WTC11 (cell line): Measurements from ENCODE around the gene MARCKS. TPM values are rescaled to one million over a fixed set of nuclear protein-coding genes. Genes with fewer than 3 reads are reported as not detected.

Experiments
- ATAC-seq: fragments of 200-7000 bp; cut with Tn5 transposase; 2 replicates; pipeline ENCODE4 v1.10.0; 2021; ENCODE audit warnings: mild to moderate bottlenecking, moderate library complexity
- CTCF ChIA-PET: fragments of 300-600 bp; sonication (Branson Sonifier 250); formaldehyde crosslinking; loops from one replicate; lab custom pipeline; 2021; ENCODE audit warnings: antibody characterized with exemption; lab: Charles Lee
- POLR2A ChIA-PET: fragments of 350-600 bp; sonication (Branson Sonifier 250); formaldehyde crosslinking; loops from one replicate; lab custom pipeline; 2021; ENCODE audit warnings: antibody characterized with exemption; lab: Charles Lee
- DNase-seq: peaks from one replicate; pipeline ENCODE4 v3.0.0; 2021; ENCODE audit warnings: low spot score
- H3K27ac Mint-ChIP-seq: 2 replicates; pipeline ENCODE4 v1.8.0; 2021; ENCODE audit warnings: mixed read lengths
- H3K27me3 Mint-ChIP-seq: 2 replicates; pipeline ENCODE4 v1.8.0; 2021; ENCODE audit warnings: low read depth, mild to moderate bottlenecking, moderate library complexity, mixed read lengths
- H3K36me3 Mint-ChIP-seq: 2 replicates; pipeline ENCODE4 v1.8.0; 2021; ENCODE audit warnings: mixed read lengths
- H3K4me1 Mint-ChIP-seq: 2 replicates; pipeline ENCODE4 v1.8.0; 2022; ENCODE audit warnings: mixed read lengths
- H3K4me3 Mint-ChIP-seq: 2 replicates; pipeline ENCODE4 v1.8.0; 2021; ENCODE audit warnings: mild to moderate bottlenecking, moderate library complexity, mixed read lengths
- H3K9me3 Mint-ChIP-seq: 2 replicates; pipeline ENCODE4 v1.8.0; 2021; ENCODE audit warnings: mixed read lengths
- AR ChIP-seq: fragments of 250-450 bp; sonication (Bioruptor Pico); IDR thresholded peaks from 2 replicates; pipeline ENCODE4 v1.9.0; 2021; ENCODE audit warnings: mild to moderate bottlenecking
- ARID4B ChIP-seq: sonication (generic); formaldehyde crosslinking; IDR thresholded peaks from 2 replicates; pipeline ENCODE4 v1.8.0; 2023; ENCODE audit warnings: missing genetic modification reagents, mild to moderate bottlenecking, borderline replicate concordance
- ATF1 ChIP-seq: sonication (generic); formaldehyde crosslinking; IDR thresholded peaks from 2 replicates; pipeline ENCODE4 v1.8.1; 2023; ENCODE audit warnings: mild to moderate bottlenecking, moderate library complexity, missing genetic modification reagents
- ATF3 ChIP-seq: sonication (generic); formaldehyde crosslinking; conservative IDR thresholded peaks from 2 replicates; pipeline ENCODE4 v1.8.1; 2022; ENCODE audit warnings: mild to moderate bottlenecking, missing genetic modification reagents
- ELF4 ChIP-seq: sonication (generic); formaldehyde crosslinking; IDR thresholded peaks from 2 replicates; pipeline ENCODE4 v1.8.1; 2022; ENCODE audit warnings: low read depth, mild to moderate bottlenecking, moderate library complexity, missing genetic modification reagents
- EMX1 ChIP-seq: fragments of 250-450 bp; sonication (Bioruptor Pico); IDR thresholded peaks from 2 replicates; pipeline ENCODE4 v1.8.0; 2021; ENCODE audit warnings: mild to moderate bottlenecking
- FOXP4 ChIP-seq: sonication (generic); formaldehyde crosslinking; IDR thresholded peaks from 2 replicates; pipeline ENCODE4 v1.8.0; 2022; ENCODE audit warnings: mild to moderate bottlenecking, missing genetic modification reagents
- HMGA2 ChIP-seq: fragments of 250-450 bp; sonication (Bioruptor Pico); IDR thresholded peaks from 2 replicates; pipeline ENCODE4 v1.4.0; 2021; ENCODE audit warnings: mild to moderate bottlenecking, moderate library complexity
- IRF2 ChIP-seq: sonication (generic); formaldehyde crosslinking; IDR thresholded peaks from 2 replicates; pipeline ENCODE4 v1.8.0; 2022; ENCODE audit warnings: low read depth, missing genetic modification reagents, borderline replicate concordance
- MAX ChIP-seq: sonication (generic); formaldehyde crosslinking; IDR thresholded peaks from 2 replicates; pipeline ENCODE4 v1.8.0; 2022; ENCODE audit warnings: mild to moderate bottlenecking, missing genetic modification reagents
- MXD4 ChIP-seq: fragments of 250-450 bp; sonication (Bioruptor Pico); IDR thresholded peaks from 2 replicates; pipeline ENCODE4 v1.8.0; 2021; ENCODE audit warnings: mild to moderate bottlenecking, moderate library complexity, borderline replicate concordance
- OVOL2 ChIP-seq: fragments of 250-450 bp; sonication (Bioruptor Pico); IDR thresholded peaks from 2 replicates; pipeline ENCODE4 v1.9.0; 2021; ENCODE audit warnings: mild to moderate bottlenecking, borderline replicate concordance
- SP1 ChIP-seq: sonication (generic); formaldehyde crosslinking; conservative IDR thresholded peaks from 2 replicates; pipeline ENCODE4 v1.8.1; 2022; ENCODE audit warnings: missing genetic modification reagents
- STAT6 ChIP-seq: sonication (generic); formaldehyde crosslinking; conservative IDR thresholded peaks from 2 replicates; pipeline ENCODE4 v1.8.1; 2023; ENCODE audit warnings: mild to moderate bottlenecking, low read depth, missing genetic modification reagents, moderate library complexity
- ZBTB21 ChIP-seq: sonication (generic); formaldehyde crosslinking; IDR thresholded peaks from 2 replicates; pipeline ENCODE4 v1.8.1; 2023; ENCODE audit warnings: mild to moderate bottlenecking, missing genetic modification reagents, borderline replicate concordance
- ZBTB43 ChIP-seq: sonication (generic); formaldehyde crosslinking; IDR thresholded peaks from 2 replicates; pipeline ENCODE4 v1.8.1; 2023; ENCODE audit warnings: mild to moderate bottlenecking, missing genetic modification reagents
- ZNF263 ChIP-seq: sonication (generic); formaldehyde crosslinking; IDR thresholded peaks from 2 replicates; pipeline ENCODE4 v1.8.1; 2022; ENCODE audit warnings: low read depth, mild to moderate bottlenecking, moderate library complexity, missing genetic modification reagents
- ZNF317 ChIP-seq: sonication (generic); formaldehyde crosslinking; IDR thresholded peaks from 2 replicates; pipeline ENCODE4 v1.8.1; 2023; ENCODE audit warnings: low read depth, mild to moderate bottlenecking, moderate library complexity, missing genetic modification reagents, borderline replicate concordance
- total RNA-seq: library from RNA; stranded (reverse); gene quantifications from 3 replicates; pipeline ENCODE4 v1.2.3, GENCODE V29; 2021

The MARCKS gene
- total RNA-seq, 1 experiment from 2014 or later: 95.1 TPM

GRCh38 chr6:113846577-113846976 is 10.6 kb upstream of the MARCKS start (continued):
- TF ChIP-seq ARID4B (CRISPR knock-in tag): no peak

GRCh38 chr6:113847447-113847846 is 9.7 kb upstream of the MARCKS start:
- Mint-ChIP-seq H3K4me1 (no peaks in the 10 kb centered on the region), H3K4me3 (no peak overlapping the region), H3K36me3 (no peaks in the 10 kb centered on the region), H3K27me3 (peaks cover 12% of the 10 kb centered on the region), H3K27ac (no peak overlapping the region), H3K9me3 (no peaks in the 10 kb centered on the region)
- DNase-seq (no peak), ATAC-seq (no peak)
- TF ChIP-seq ZBTB21 (no peak), ATF1 (no peak)
- CTCF ChIA-PET: interaction anchor here (1.3 kb wide), 1 partner anchor 11 kb away, joined by 9 read pairs; no protein-coding TSS in a partner anchor
- POLR2A ChIA-PET: no interaction called here

GRCh38 chr6:113848280-113848679 is 8.9 kb upstream of the MARCKS start:
- POLR2A ChIA-PET: no interaction called here
- Mint-ChIP-seq H3K9me3 (no peaks in the 10 kb centered on the region), H3K27ac (no peak overlapping the region), H3K36me3 (no peaks in the 10 kb centered on the region), H3K27me3 (peaks cover 20% of the 10 kb centered on the region), H3K4me3 (no peak overlapping the region), H3K4me1 (no peaks in the 10 kb centered on the region)
- DNase-seq (no peak), ATAC-seq (no peak)
- CTCF ChIA-PET: interaction anchor here (1.3 kb wide), 1 partner anchor 11 kb away, joined by 9 read pairs; no protein-coding TSS in a partner anchor
- TF ChIP-seq ATF3 (CRISPR knock-in tag) (no peak), ZNF317 (no peak), STAT6 (no peak), OVOL2 (CRISPR knock-in tag) (no peak), ZBTB43 (CRISPR knock-in tag) (no peak), SP1 (CRISPR knock-in tag) (no peak), IRF2 (CRISPR knock-in tag) (no peak), ELF4 (CRISPR knock-in tag) (no peak), ZNF263 (CRISPR knock-in tag) (no peak), HMGA2 (CRISPR knock-in tag) (no peak), FOXP4 (CRISPR knock-in tag) (no peak), MAX (no peak), EMX1 (CRISPR knock-in tag) (no peak), MXD4 (CRISPR knock-in tag) (no peak), AR (CRISPR knock-in tag) (no peak)
